IPS-15b (cell line): ENCODE results near the gene LRRC59.
"Not testable (repeated sequence)": the region's sequence is repeated elsewhere in the genome, so short reads cannot be mapped to it uniquely, and the experiment has no call there.

ENCODE experiments used
- H3K27me3 ChIP-seq: one replicate; pipeline ENCODE4 v1.6.1; 2013; ENCODE audit warnings: low read length; ENCODE audit not compliant: control insufficient read depth, insufficient read depth
- H3K36me3 ChIP-seq: one replicate; pipeline ENCODE4 v1.6.1; 2013; ENCODE audit warnings: low read length; ENCODE audit not compliant: control insufficient read depth, insufficient read depth
- H3K4me1 ChIP-seq: one replicate; pipeline ENCODE4 v1.6.1; 2013; ENCODE audit warnings: mild to moderate bottlenecking, low read length; ENCODE audit not compliant: control insufficient read depth, insufficient read depth
- H3K4me3 ChIP-seq: one replicate; pipeline ENCODE4 v1.5.1; 2013; ENCODE audit warnings: low read depth, low read length
- H3K9ac ChIP-seq: one replicate; pipeline ENCODE4 v1.6.1; 2013; ENCODE audit warnings: low read depth, mild to moderate bottlenecking, low read length
- H3K9me3 ChIP-seq: one replicate; pipeline ENCODE4 v1.6.1; 2013; ENCODE audit warnings: mild to moderate bottlenecking, low read length; ENCODE audit not compliant: control insufficient read depth, insufficient read depth

Gene LRRC59

GRCh38 chr17:50430821-50431618 lies 33.7 kb upstream of the LRRC59 start:
- H3K27me3 ChIP-seq, result no peaks in the 10 kb centered on the region
- H3K4me3 ChIP-seq, result no peak overlapping the region
- H3K9me3 ChIP-seq, result no peaks in the 10 kb centered on the region
- no peaks in the 10 kb centered on the region for H3K36me3 ChIP-seq
- peaks cover 8% of the 10 kb centered on the region for H3K4me1 ChIP-seq
- H3K9ac ChIP-seq, result no peak overlapping the region

DNA sequence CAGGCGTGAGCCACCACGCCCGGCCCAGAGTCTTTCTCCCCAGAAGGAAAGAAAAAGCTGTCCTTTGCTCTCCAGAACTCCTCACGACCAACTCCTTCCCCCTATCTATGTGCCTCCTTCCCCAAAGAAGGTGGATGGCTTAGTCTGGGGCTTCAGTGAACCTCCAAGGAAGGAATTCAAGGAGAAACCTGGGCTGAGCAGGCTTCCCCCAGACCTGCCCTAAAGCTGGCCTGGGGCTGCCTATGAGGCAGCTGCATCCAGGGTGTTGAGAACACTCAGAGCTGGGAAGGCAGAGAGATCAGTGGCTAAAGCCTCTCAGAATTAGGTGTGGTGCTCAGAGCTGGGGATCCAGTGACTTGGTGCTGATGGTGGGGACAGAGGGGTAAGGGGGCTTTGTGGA lies 32.5 kb upstream of the LRRC59 start:
- H3K36me3 ChIP-seq, result no peaks in the 10 kb centered on the region
- no peaks in the 10 kb centered on the region for H3K9me3 ChIP-seq
- H3K4me3 ChIP-seq, result no peak overlapping the region
- H3K9ac ChIP-seq, result no peak overlapping the region
- peaks cover 8% of the 10 kb centered on the region for H3K4me1 ChIP-seq
- peaks cover 7% of the 10 kb centered on the region for H3K27me3 ChIP-seq

GRCh38 chr17:50428831-50429424 lies 31.6 kb upstream of the LRRC59 start:
- peaks cover 8% of the 10 kb centered on the region for H3K4me1 ChIP-seq
- no peaks in the 10 kb centered on the region for H3K9me3 ChIP-seq
- H3K4me3 ChIP-seq, result no peak overlapping the region
- no peaks in the 10 kb centered on the region for H3K36me3 ChIP-seq
- peaks cover 11% of the 10 kb centered on the region for H3K27me3 ChIP-seq
- H3K9ac ChIP-seq, result no peak overlapping the region

- H3K4me3 ChIP-seq, H3K4me1 ChIP-seq, H3K36me3 ChIP-seq, H3K9ac ChIP-seq, H3K9me3 ChIP-seq: not testable (repeated sequence)
- H3K27me3 ChIP-seq, result peaks cover 11% of the 10 kb centered on the region
These were observed 30.8 kb upstream of the LRRC59 start for GRCh38 chr17:50428126-50428525.

DNA sequence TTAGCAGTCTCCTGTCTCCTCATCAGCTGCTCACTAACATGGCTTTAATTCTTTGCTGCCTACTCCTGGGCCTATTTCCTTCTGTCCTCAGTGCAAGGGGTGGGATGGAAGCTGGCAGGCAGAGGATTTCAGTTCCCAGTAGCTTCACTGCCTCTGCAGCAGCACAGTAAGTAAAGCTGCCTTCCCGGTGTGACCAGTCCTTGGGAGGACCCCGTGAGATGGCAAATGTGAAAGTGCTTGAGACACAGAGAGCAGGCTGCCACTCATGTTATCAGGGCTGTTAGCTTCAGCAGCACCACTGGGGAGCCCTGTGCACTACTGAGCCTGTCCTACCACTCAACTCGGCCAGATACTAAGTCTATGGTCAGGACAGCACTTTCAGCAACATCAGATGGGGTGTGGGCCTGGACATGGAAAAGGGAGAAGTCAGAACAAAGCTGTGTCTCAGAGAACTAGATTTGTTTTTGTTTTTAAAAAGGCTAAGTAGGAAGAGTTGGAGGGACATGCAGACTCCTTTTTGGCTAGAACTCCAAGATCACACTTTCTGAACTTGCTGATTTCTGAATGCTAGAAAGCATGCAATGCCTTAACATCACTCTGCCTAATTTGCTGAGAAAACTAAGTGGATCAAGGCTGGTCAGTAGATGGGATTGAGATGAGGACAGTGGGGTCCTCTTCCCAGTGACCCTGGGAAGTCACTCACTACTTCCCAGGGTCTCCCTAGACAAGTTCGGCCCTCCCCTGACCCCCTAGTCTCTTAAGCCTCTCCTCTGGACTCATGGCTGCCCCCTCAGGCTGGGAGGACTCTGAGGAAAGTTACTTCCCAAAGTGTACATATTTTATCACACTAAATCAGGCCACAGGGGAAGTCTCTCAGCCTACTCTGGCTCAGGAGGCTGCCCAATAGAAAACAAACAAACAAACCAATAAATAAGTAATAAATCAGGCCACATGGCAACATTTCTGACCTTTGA lies 29.8 kb upstream of the LRRC59 start:
- Histone ChIP-seq H3K4me1 (peaks cover 8% of the 10 kb centered on the region), H3K27me3 (peaks cover 11% of the 10 kb centered on the region), H3K36me3 (no peaks in the 10 kb centered on the region), H3K4me3 (peak overlapping the region; percentile 72), H3K9ac (peak overlapping the region; percentile 57), H3K9me3 (no peaks in the 10 kb centered on the region)

- H3K36me3 ChIP-seq, result no peaks in the 10 kb centered on the region
- peaks cover 8% of the 10 kb centered on the region for H3K4me1 ChIP-seq
- H3K9ac ChIP-seq, result peak overlapping the region; percentile 57
- H3K27me3 ChIP-seq, result peaks cover 11% of the 10 kb centered on the region
- H3K4me3 ChIP-seq, result peak overlapping the region; percentile 72
- H3K9me3 ChIP-seq, result no peaks in the 10 kb centered on the region
These were observed 29.1 kb upstream of the LRRC59 start for GRCh38 chr17:50426472-50426782.

GRCh38 chr17:50425682-50426471 lies 28.6 kb upstream of the LRRC59 start, which contains the start of gene ACSF2:
Gene ACSF2 (plus strand): TSS chr17:50426218. CDS start chr17:50426262, 44 bp downstream.
- Histone ChIP-seq H3K9me3 (no peaks in the 10 kb centered on the region), H3K27me3 (peaks cover 11% of the 10 kb centered on the region), H3K36me3 (no peaks in the 10 kb centered on the region), H3K4me3 (peak within 1 kb of the TSS; percentile 72), H3K9ac (peak within 1 kb of the TSS; percentile 57), H3K4me1 (peaks cover 6% of the 10 kb centered on the region)

- H3K9me3 ChIP-seq, result no peaks in the 10 kb centered on the region
- H3K4me1 ChIP-seq, result peaks cover 5% of the 10 kb centered on the region
- H3K27me3 ChIP-seq, result peaks cover 11% of the 10 kb centered on the region
- no peak overlapping the region for H3K9ac ChIP-seq
- H3K36me3 ChIP-seq, result no peaks in the 10 kb centered on the region
- peak overlapping the region; percentile 58 for H3K4me3 ChIP-seq
These were observed 27.8 kb upstream of the LRRC59 start for GRCh38 chr17:50424996-50425681.

GRCh38 chr17:50424246-50424995 lies 27.1 kb upstream of the LRRC59 start:
- Histone ChIP-seq H3K4me3 (no peak overlapping the region), H3K4me1 (peaks cover 5% of the 10 kb centered on the region), H3K36me3 (no peaks in the 10 kb centered on the region), H3K9me3 (no peaks in the 10 kb centered on the region), H3K27me3 (peaks cover 11% of the 10 kb centered on the region), H3K9ac (no peak overlapping the region)

GRCh38 chr17:50423553-50424159 lies 26.3 kb upstream of the LRRC59 start:
- no peaks in the 10 kb centered on the region for H3K36me3 ChIP-seq
- peaks cover 11% of the 10 kb centered on the region for H3K27me3 ChIP-seq
- peaks cover 5% of the 10 kb centered on the region for H3K4me1 ChIP-seq
- H3K4me3 ChIP-seq, result no peak overlapping the region
- H3K9ac ChIP-seq, result no peak overlapping the region
- H3K9me3 ChIP-seq, result no peaks in the 10 kb centered on the region
